GM19043 (cell line): ENCODE data around the gene VAMP1.
A peak's percentile ranks its signal among the peaks of the same experiment; 100 is the strongest.
"Not testable (repeated sequence)": the region's sequence is repeated elsewhere in the genome, so short reads cannot be mapped to it uniquely, and the experiment has no call there.

Experiments used
- ATAC-seq: cut with Tn5 transposase; IDR thresholded peaks from one replicate; pipeline ENCODE4 v1.9.1; 2021; ENCODE audit warnings: low read depth; ENCODE audit not compliant: unreplicated experiment

Gene VAMP1

GRCh38 chr12:6427796-6428195 lies 42.7 kb downstream of the VAMP1 start:
- not testable (repeated sequence) for ATAC-seq

DNA sequence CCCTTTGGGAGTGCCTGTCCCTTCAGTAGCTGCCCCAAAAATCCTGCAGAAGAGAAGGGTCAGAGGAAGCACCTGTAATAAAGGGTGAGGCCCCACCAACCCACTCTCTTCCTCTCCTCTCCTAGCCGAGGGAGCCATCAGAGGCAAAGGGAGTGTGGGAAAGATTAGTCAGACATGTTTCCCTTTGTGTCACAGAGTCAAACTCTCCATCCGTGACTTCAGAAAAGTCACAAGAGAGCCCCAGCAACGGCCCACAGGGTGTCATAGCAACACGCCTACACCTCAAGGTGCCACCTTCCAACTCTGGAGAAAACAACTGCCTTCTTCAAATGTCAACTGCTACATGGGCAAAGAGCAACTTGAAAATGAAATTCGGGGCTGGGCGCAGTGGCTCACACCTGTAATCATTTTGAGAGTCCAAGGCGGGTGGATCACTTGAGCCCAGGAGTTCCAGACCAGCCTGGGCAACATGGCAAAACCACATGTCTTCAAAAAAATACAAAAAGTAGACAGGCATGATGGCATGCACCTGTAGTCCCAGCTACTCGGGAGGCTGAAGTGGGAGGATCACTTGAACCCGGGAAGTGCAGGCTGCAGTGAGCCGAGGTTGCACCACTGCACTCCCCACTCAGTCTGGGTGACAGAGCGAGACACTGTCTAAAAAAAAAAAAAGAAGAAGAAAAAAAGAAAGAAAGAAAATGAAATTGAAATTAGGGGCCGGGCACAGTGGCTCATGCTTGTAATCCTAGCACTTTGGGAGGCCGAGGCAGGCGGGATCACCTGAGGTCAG lies 43.4 kb downstream of the VAMP1 start:
- peak; percentile 74 for ATAC-seq

DNA sequence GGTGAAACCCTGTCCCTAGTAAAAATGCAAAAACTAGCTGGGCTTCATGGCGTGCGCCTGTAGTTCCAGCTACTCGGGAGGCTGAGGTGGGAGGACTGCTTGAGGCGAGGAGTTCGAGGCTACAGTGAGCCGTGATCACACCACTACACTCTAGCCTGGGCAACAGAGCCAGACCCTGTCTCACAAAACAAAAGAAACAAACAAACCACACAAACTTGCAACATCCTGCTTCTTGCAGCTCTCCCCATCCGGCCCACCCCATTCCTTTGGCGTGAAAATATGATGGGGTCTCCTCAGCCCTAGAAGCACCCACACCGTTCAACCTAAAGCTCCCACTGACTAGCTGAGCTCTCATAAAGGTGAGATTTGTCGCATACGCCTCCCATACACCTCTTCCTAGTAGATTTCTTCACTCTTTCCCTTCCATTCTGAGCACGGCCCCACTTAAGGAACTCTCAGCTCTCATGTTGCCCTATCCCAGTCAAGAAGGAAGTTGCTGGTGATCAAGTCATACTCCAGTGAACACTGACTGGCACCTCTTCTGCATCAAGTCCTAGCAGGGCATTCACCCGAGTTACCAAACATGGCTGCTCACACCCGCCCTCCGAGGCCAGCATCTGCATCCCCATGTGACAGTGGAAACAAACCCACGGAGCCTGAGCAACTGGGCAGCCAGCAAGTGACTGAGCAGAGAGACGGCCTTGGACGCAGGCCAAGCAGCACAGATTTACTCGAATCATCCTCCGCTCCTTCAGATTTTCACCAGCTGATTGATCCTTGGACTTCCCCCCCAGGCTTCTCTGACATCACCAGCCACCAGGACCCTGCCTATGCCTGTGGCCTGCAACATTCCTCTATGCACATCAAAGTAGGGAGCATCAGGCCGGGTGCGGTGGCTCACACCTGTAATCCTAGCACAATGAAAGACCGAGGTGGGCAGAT lies 44.6 kb downstream of the VAMP1 start:
- no peak for ATAC-seq

DNA sequence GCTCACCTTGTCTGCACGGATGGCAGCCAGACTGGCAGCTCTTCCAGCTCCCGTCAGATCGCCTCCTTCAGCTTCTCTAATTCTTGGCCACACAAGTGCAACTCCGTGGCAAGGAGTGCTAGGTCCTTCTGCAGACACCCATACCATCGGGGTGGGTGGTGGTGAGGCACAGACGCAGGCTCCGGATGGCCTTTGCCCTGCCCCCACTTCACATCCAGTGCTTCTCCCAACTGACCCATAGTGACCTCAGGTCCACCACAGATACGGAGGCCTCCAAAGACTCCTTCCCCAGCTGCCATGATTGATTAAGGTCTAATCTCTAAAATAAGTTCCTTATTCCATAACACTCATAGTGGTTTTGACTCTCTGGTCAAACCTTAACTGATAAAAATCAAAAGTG lies 45.6 kb downstream of the VAMP1 start:
- ATAC-seq = no peak

- ATAC-seq = no peak
Measured at GRCh38 chr12:6424008-6424347, 46.5 kb downstream of the VAMP1 start.

DNA sequence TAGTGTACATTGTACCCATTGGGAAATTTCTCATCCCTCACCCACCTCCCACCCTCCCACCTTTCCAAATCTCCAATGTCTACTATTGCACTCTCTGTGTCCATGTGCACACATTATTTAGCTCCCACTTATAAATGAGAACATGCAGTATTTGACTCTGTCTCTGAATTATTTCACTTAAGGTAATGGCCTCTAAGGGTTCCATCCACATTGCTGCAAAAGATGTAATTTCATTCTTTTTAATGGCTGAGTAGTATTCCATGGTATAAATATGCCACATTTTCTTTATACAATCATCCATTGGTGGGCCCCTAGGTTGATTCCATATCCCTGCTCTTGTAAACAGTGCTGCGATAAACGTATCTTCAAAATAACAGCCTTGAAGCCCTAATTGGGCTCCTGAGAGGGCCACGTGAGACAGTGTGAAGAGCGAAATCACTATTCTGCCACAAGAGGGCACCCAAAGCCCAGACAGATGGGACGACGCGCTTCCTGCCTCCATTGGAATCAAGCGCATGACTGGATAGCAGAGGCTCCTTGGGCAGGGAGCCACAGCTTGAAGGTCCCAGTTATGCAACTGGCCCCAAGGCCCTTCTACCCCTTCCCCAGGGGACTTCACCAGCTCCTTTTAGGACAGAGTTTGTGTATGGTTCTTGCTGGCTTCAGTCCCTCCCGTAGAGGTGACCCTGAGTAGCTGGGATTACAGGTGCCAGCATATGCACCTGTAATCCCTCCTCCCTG lies 47.0 kb downstream of the VAMP1 start:
- peak; percentile 37 for ATAC-seq

GRCh38 chr12:6420364-6420763 lies 50.1 kb downstream of the VAMP1 start:
- ATAC-seq = no peak

- ATAC-seq = no peak
Measured at GRCh38 chr12:6418796-6419195, 51.7 kb downstream of the VAMP1 start.

DNA sequence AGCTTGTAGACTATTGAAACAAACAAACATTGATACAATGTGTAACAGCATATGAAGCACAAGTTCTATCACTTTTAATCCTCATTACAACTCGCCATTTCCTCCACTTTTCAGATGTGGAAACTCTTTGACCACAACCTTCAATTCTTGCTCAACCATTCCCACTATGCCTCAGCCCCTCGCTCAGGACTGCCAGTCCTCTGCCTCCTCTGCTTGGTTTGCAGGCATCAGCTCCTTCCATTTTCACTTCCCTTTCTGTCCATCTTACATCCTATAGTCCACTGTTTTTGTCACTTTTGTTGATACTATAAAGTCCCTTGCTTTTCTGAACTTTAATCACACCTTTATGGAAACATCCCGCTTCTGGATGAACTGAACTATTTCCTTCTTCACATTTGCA lies 53.9 kb downstream of the VAMP1 start:
- ATAC-seq = no peak
